Measurements from ENCODE around the gene CDKN2D. TPM values are rescaled to one million over a fixed set of nuclear protein-coding genes. Genes with fewer than 3 reads are reported as not detected.

CDKN2D gene
- total RNA-seq, 4 donors from 2014 or later, result 7.7 to 14.6 (median 7.8) TPM

- intact Hi-C loops (cut with DNase I; ENCODE audit: low total_unique reads), result no loop called here
- H3K4me3 ChIP-seq, result no peak overlapping the region
- TF ChIP-seq CTCF (IDR thresholded peaks at IDR 0.05) (no peak), POLR2A (IDR thresholded peaks at IDR 0.05) (no peak)
- peaks cover 0 to 7% of the 10 kb centered on the region in 2 donors for H3K4me1 ChIP-seq
- H3K27me3 ChIP-seq, result peaks cover 3 to 5% of the 10 kb centered on the region in 2 donors
- H3K9me3 ChIP-seq, result no peaks in the 10 kb centered on the region
- no peak for DNase-seq
- no peak overlapping the region for H3K27ac ChIP-seq
- no peaks in the 10 kb centered on the region for H3K36me3 ChIP-seq
Measured at GRCh38 chr19:10521461-10522171, 47.2 kb downstream of the CDKN2D start.

- H3K4me1 ChIP-seq, result peaks cover 0 to 7% of the 10 kb centered on the region in 2 donors
- peaks cover 3 to 10% of the 10 kb centered on the region in 2 donors for H3K27me3 ChIP-seq
- no peaks in the 10 kb centered on the region for H3K9me3 ChIP-seq
- TF ChIP-seq POLR2A (IDR thresholded peaks at IDR 0.05) (no peak), CTCF (IDR thresholded peaks at IDR 0.05) (no peak)
- H3K4me3 ChIP-seq, result no peak overlapping the region
- intact Hi-C loops (cut with DNase I; ENCODE audit: low total_unique reads), result no loop called here
- no peaks in the 10 kb centered on the region for H3K36me3 ChIP-seq
- DNase-seq, result no peak
- no peak overlapping the region for H3K27ac ChIP-seq
Measured at GRCh38 chr19:10520652-10521318, 48.0 kb downstream of the CDKN2D start.

- TF ChIP-seq POLR2A (IDR thresholded peaks at IDR 0.05) (no peak), CTCF (IDR thresholded peaks at IDR 0.05) (no peak)
- H3K27ac ChIP-seq, result no peak overlapping the region
- DNase-seq, result no peak
- H3K27me3 ChIP-seq, result peaks cover 3 to 20% of the 10 kb centered on the region in 2 donors
- H3K4me1 ChIP-seq, result peaks cover 0 to 7% of the 10 kb centered on the region in 2 donors
- no peaks in the 10 kb centered on the region for H3K36me3 ChIP-seq
- H3K4me3 ChIP-seq, result no peak overlapping the region
- intact Hi-C loops (cut with DNase I; ENCODE audit: low total_unique reads), result no loop called here
- no peaks in the 10 kb centered on the region for H3K9me3 ChIP-seq
Measured at GRCh38 chr19:10519421-10519820, 49.4 kb downstream of the CDKN2D start.

GRCh38 chr19:10518444-10519361, 50.1 kb downstream of the CDKN2D start:
- peaks cover 9 to 21% of the 10 kb centered on the region in 2 donors for H3K27me3 ChIP-seq
- no peak overlapping the region for H3K27ac ChIP-seq
- H3K4me3 ChIP-seq, result no peak overlapping the region
- intact Hi-C loops (cut with DNase I; ENCODE audit: low total_unique reads), result no loop called here
- no peaks in the 10 kb centered on the region for H3K9me3 ChIP-seq
- H3K4me1 ChIP-seq, result peaks cover 0 to 7% of the 10 kb centered on the region in 2 donors
- DNase-seq, result no peak
- no peaks in the 10 kb centered on the region for H3K36me3 ChIP-seq
- TF ChIP-seq CTCF (IDR thresholded peaks at IDR 0.05), result no peak

Measured in uterus (tissue), 4 donors.